Measurements from ENCODE around the gene DUSP7.
A peak's percentile ranks its signal among the peaks of the same experiment; 100 is the strongest.

The DUSP7 gene

DNA sequence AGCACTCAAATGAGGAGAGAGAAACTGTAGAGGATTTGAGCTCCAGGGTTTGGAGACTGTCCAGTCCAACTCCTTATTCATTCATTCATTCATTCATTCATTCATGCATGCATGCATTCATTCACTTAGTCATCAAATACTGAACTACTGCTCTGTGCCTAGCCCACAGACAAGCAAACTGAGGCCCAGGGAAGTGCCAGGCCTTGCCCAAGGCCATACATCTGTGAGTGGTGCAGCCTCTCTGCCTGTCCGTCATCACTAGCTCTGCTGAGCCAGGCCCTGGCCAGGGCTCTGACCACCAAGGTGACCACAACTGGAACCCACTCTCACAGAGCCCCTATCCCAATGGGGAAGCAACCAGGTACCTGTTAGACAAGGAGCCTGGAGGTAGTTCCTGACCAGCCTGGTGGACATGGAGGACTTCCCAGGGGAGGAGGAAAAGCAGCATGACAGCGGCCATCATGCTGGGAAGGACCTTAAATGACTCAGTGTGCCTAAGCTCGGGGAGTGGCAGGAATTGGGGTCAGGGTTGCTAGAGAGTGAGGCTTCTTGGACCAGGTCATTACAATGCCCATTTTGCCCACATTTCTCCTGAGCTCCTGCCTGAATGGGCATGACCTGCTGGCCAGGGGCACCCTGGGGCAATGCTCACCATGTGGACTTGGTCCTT is 33.1 kb downstream of the DUSP7 start:
- Mint-ChIP-seq H3K36me3 (ENCODE audit: low read depth) (no peaks in the 10 kb centered on the region), H3K9me3 (no peaks in the 10 kb centered on the region), H3K4me3 (no peak overlapping the region), H3K27ac (no peak overlapping the region), H3K27me3 (no peaks in the 10 kb centered on the region), H3K4me1 (ENCODE audit: low read depth) (no peaks in the 10 kb centered on the region)

DNA sequence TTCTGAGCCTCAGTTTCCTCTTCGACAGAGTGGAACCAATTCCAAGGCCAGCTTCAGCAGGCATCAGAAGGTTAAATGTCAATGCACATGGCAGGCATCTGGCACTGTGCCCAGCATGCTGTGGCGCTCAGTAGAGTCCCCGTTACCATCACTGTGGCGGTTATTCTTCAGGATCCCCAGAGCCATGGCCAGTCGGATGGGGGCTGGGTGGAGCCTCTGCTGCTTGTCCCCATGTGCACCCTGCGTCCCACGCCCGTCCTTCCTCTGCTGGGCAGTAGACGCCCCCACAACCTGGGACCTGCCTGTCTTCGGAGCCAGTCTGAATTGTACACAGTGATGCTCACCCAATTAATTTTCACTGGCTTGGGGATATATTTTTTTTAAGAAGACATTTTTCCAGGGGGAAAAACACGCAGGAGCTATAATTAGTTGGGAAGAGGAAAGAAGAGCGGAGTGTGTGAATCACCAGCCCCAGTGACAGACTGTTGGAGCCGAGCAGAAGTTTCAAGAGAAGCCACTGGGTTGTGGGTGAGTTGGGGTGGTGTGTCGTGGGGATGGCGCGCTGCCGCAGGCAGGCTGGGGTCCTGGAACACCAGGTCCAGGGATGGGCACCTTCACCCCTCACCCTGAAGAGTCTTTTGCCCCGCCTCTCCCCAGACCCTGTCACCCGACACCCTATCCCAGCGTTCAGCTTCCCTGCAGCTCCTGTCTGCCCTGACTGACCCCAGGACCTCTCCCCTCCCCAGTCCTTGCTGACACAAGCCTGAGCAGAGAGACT is 33.9 kb downstream of the DUSP7 start:
- Mint-ChIP-seq H3K27me3 (no peaks in the 10 kb centered on the region), H3K27ac (no peak overlapping the region), H3K36me3 (ENCODE audit: low read depth) (no peaks in the 10 kb centered on the region), H3K4me3 (no peak overlapping the region), H3K4me1 (ENCODE audit: low read depth) (no peaks in the 10 kb centered on the region), H3K9me3 (no peaks in the 10 kb centered on the region)

DNA sequence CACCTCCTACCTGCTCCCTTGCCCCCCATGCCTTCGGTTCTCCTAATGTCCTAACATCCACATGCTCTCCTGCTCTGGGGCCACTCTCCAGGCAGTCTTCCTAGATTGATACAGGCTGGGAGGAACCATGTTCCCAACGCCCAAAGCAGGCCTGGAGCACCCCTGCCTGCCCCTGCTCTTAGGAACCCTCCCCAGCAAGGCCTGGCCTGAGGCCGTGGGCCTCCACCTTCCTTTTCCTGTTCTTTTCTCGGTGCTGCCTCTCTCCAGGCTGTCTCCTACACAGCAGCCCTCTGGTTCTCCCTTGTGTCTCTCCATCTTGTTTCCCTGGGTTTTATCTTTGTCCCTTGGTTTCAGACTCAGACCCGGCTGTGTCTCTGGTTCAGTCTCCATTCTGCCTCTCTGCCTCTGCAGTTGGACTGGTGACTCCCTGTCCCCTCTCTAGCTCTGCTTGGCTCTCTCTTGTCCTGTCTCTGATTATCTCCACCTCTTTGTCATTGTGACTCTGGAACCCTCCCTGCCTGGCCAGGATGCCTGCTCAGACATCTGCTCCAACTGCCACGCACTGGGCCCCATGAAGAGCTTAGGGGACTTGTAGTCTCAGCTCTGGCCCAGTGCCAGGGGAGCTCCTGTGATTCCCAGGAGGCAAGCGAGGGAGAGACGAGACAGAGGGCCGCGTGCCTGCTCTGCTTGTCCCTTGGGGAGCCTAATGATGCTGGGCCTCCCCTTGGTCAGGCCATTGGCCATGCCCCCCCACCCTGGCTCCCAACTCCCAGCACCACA is 34.7 kb downstream of the DUSP7 start:
- Mint-ChIP-seq H3K27me3 (no peaks in the 10 kb centered on the region), H3K27ac (no peak overlapping the region)

DNA sequence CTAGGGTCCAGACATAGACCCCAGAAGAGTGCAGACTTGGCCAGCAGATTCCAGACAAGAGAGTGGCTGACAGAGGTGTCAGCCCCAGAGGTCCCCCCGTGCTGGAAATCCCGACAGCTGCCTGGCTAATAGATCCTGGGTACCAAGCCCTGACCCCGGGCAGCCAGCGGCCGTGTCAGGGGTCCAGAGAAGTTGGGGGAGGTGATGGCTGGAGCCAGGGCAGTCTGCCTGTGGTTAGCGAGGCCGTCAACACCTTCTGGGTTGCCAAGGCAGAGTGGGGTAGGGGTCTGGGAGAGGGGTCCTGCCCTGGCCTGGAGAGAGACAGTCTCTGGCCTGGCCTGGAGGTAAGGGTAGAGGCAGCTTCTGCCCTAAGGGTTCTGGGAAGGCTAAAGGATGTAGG is 35.6 kb downstream of the DUSP7 start:
- no peaks in the 10 kb centered on the region for H3K9me3 Mint-ChIP-seq
- H3K27ac Mint-ChIP-seq = no peak overlapping the region
- H3K4me3 Mint-ChIP-seq = no peak overlapping the region
- H3K36me3 Mint-ChIP-seq (ENCODE audit: low read depth) = no peaks in the 10 kb centered on the region
- H3K4me1 Mint-ChIP-seq (ENCODE audit: low read depth) = no peaks in the 10 kb centered on the region
- no peaks in the 10 kb centered on the region for H3K27me3 Mint-ChIP-seq

More for the DNA sequence above, 34.7 kb downstream of the DUSP7 start:
- Mint-ChIP-seq H3K4me1 (ENCODE audit: low read depth) (no peaks in the 10 kb centered on the region), H3K4me3 (no peak overlapping the region), H3K9me3 (no peaks in the 10 kb centered on the region), H3K36me3 (ENCODE audit: low read depth) (no peaks in the 10 kb centered on the region)

DNA sequence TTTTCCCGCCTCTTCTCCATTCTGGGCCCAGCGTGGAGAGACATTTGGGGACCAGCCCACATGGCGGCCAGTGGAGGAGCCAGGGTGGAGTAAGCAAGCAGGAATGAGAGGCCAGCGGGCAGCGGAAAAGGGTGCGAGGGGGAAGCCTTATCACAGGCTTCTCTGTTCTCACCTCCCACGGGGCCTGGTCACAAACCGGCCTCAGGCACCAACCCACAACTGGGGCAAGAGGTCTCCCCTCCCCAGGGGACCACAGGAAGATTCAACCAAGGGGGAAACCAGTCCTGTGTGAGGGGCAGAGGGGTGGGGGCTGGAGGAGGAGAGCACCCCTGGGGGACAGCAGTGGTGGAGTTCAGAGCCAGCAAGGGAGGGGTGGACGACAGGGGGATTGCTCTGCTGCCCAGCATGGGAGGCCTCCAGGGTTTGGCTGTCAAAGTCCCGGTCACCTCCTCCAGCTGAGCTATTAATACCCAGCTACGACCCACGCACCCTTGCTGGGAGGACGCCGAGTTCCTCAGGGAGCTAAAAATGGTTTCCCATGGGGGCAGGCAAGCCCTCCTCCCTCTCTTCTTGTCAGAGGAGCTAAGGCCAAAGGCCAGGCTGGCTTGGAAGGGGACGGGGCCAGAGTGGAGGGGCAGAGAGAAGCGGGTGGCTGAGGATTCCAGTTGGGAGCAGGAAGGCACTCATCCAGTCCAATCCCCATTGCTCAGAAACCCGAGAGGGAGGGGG is 36.9 kb downstream of the DUSP7 start:
- H3K27me3 Mint-ChIP-seq = no peaks in the 10 kb centered on the region
- H3K36me3 Mint-ChIP-seq (ENCODE audit: low read depth) = no peaks in the 10 kb centered on the region
- H3K9me3 Mint-ChIP-seq = no peaks in the 10 kb centered on the region
- H3K4me1 Mint-ChIP-seq (ENCODE audit: low read depth) = no peaks in the 10 kb centered on the region
- H3K4me3 Mint-ChIP-seq = no peak overlapping the region
- H3K27ac Mint-ChIP-seq = no peak overlapping the region

DNA sequence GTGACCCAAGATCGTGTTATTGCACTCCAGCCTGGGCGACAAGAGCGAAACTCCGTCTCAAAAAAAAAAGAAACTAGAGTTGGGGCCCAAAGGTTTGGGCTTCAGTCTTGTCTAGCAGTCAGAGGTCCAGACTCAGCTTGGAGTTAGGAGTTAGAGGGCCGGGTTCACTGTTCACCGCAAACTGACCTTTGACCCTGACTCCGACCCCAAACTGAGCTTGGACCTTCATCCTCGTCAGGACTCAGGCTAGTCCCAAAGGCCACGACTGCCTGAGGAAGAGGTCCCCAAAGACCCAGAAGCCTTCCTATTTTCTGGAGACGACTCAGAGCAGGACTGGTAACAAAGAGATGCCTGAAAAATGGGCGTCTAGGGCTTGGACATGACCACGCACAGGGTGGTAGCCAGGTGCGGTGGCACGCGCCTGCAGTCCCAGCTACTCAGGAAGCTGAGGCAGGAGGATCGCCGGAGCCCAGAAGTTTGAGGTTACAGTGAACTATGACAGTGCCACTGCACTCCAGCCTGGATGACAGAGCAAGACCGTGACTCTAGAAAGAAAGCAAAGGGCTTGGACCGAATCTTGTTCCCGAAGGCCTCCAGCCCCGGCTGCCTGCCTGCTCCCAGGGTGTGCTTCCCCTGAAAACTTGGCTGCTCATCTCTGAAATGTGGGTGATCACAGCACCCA is 37.9 kb downstream of the DUSP7 start:
- Mint-ChIP-seq H3K4me3 (no peak overlapping the region), H3K9me3 (no peaks in the 10 kb centered on the region), H3K4me1 (ENCODE audit: low read depth) (no peaks in the 10 kb centered on the region), H3K27ac (no peak overlapping the region), H3K36me3 (ENCODE audit: low read depth) (no peaks in the 10 kb centered on the region), H3K27me3 (no peaks in the 10 kb centered on the region)

DNA sequence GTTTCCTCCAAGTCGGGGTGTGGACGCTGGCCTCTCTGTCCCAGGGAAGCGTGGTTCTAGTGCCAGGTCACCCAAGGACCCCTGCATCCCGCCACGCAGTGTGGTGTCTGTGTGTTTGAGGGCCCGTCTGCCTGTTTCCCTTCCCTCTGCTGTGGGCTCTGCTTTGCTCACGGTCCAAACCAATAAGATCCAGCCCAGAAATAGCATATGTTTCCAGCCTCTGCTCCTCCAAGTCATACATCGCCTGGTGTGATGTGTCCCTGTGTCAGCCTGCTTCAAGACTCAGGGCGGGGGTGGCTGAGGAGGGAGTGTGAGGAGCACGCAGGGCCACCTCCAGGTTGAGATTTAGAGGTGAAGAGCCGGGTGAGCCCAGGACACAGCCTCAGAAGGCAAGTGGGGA is 38.8 kb downstream of the DUSP7 start:
- no peak overlapping the region for H3K27ac Mint-ChIP-seq
- no peaks in the 10 kb centered on the region for H3K9me3 Mint-ChIP-seq
- no peaks in the 10 kb centered on the region for H3K27me3 Mint-ChIP-seq
- H3K36me3 Mint-ChIP-seq (ENCODE audit: low read depth) = no peaks in the 10 kb centered on the region
- H3K4me1 Mint-ChIP-seq (ENCODE audit: low read depth) = no peaks in the 10 kb centered on the region
- no peak overlapping the region for H3K4me3 Mint-ChIP-seq

GRCh38 chr3:52015438-52016228 is 40.7 kb downstream of the DUSP7 start:
- Mint-ChIP-seq H3K27me3 (no peaks in the 10 kb centered on the region), H3K4me1 (ENCODE audit: low read depth) (no peaks in the 10 kb centered on the region), H3K9me3 (no peaks in the 10 kb centered on the region), H3K27ac (no peak overlapping the region), H3K4me3 (no peak overlapping the region), H3K36me3 (ENCODE audit: low read depth) (no peaks in the 10 kb centered on the region)

DNA sequence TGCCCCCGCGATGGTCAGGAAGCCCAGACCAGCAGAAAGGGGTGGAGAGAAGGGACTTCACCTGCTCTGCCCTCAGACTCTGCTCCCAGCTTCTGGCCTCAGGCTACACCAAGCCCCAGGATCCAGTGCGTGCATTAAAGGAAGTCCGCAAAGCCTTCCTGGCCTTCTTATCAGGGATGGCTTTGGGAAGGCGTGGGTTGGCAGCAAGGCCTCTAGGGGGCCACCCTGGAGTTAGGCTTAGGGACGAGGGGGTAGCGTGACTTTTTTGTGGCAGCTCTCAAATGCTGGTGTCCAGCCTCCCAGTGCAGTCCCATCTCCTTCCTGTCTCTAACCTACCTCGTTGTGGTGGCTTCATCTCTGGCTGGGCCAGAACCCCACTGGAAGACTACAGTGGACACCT is 41.8 kb downstream of the DUSP7 start:
- Mint-ChIP-seq H3K27ac (no peak overlapping the region), H3K4me3 (no peak overlapping the region)

GRCh38 chr3:52013802-52014598 is 42.4 kb downstream of the DUSP7 start:
- Mint-ChIP-seq H3K9me3 (no peaks in the 10 kb centered on the region), H3K4me1 (ENCODE audit: low read depth) (no peaks in the 10 kb centered on the region), H3K36me3 (ENCODE audit: low read depth) (no peaks in the 10 kb centered on the region), H3K27ac (peak overlapping the region; percentile 8), H3K4me3 (no peak overlapping the region), H3K27me3 (no peaks in the 10 kb centered on the region)

More for the DNA sequence above, 41.8 kb downstream of the DUSP7 start:
- H3K27me3 Mint-ChIP-seq = no peaks in the 10 kb centered on the region
- no peaks in the 10 kb centered on the region for H3K4me1 Mint-ChIP-seq (ENCODE audit: low read depth)
- H3K36me3 Mint-ChIP-seq (ENCODE audit: low read depth) = no peaks in the 10 kb centered on the region
- no peaks in the 10 kb centered on the region for H3K9me3 Mint-ChIP-seq

DNA sequence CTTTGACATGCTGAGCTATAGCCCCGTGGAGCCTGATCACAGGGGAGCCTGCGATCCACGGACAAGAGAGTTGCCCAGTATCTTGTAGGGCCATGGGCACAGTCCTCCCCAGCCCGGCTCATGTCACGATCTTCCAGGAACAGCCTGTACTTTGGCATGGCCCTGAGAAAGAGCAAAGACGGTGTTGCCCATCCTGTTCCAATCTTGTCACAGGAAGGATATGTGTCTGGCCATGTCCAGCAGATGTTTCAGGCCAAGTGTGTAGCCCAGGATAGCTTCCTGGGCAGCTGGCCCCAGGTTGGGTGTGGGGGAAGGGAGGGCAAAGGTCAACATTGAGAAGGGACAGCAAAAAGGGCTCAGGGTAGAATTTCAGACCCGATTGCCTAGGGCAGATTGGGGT is 43.7 kb downstream of the DUSP7 start:
- H3K4me1 Mint-ChIP-seq (ENCODE audit: low read depth) = no peaks in the 10 kb centered on the region
- H3K27ac Mint-ChIP-seq = no peak overlapping the region
- H3K4me3 Mint-ChIP-seq = no peak overlapping the region
- no peaks in the 10 kb centered on the region for H3K27me3 Mint-ChIP-seq
- H3K9me3 Mint-ChIP-seq = no peaks in the 10 kb centered on the region
- no peaks in the 10 kb centered on the region for H3K36me3 Mint-ChIP-seq (ENCODE audit: low read depth)

DNA sequence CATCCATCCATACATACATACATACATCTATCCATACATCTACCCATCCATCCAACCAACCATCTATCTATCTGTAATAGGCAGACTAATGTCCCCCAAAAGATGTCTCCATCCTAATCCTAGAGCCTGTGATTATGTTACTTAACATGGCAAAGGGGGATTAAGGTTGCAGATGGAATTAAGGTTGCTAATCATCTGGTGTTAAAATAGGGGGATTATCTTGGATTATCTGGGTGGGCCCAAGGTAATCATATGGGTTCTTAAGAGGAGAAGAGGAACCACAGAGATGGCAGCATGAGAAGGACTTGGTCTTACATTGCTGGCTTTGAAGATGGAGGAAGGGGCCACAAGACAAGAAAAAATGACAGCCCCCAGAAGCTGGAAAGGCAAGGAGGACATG is 45.9 kb downstream of the DUSP7 start:
- Mint-ChIP-seq H3K9me3 (no peaks in the 10 kb centered on the region), H3K27me3 (no peaks in the 10 kb centered on the region), H3K4me1 (ENCODE audit: low read depth) (no peaks in the 10 kb centered on the region), H3K36me3 (ENCODE audit: low read depth) (no peaks in the 10 kb centered on the region), H3K27ac (no peak overlapping the region), H3K4me3 (no peak overlapping the region)

GRCh38 chr3:52007291-52007690 is 49.1 kb downstream of the DUSP7 start:
- Mint-ChIP-seq H3K36me3 (ENCODE audit: low read depth) (no peaks in the 10 kb centered on the region), H3K4me1 (ENCODE audit: low read depth) (no peaks in the 10 kb centered on the region), H3K27me3 (no peaks in the 10 kb centered on the region), H3K27ac (no peak overlapping the region), H3K4me3 (no peak overlapping the region), H3K9me3 (no peaks in the 10 kb centered on the region)

Data from stimulated activated naive CD8-positive, alpha-beta T cell treated with anti-CD3 and anti-CD28 coated beads, Interleukin-15, Interleukin-2, amounts not matched to agents 100 ng/mL and 50 ng/mL, for 24 hours (primary cell).